ENCODE data around the gene ARHGAP22.

Gene ARHGAP22

GRCh38 chr10:48508791-48509772, 95.8 kb downstream of the ARHGAP22 start:
- DNase-seq: no peak

- DNase-seq: no peak
Measured at GRCh38 chr10:48507933-48508790, 96.7 kb downstream of the ARHGAP22 start.

- no peak for DNase-seq
Measured at GRCh38 chr10:48507494-48507893, 97.4 kb downstream of the ARHGAP22 start.

- no peak for DNase-seq
Measured at GRCh38 chr10:48506147-48506917, 98.5 kb downstream of the ARHGAP22 start.

- no peak for DNase-seq
Measured at GRCh38 chr10:48505394-48506112, 99.3 kb downstream of the ARHGAP22 start.

GRCh38 chr10:48504141-48504885, 100.6 kb downstream of the ARHGAP22 start:
- no peak for DNase-seq

- no peak for DNase-seq
Measured at GRCh38 chr10:48503293-48503911, 101.5 kb downstream of the ARHGAP22 start.

- DNase-seq: no peak
Measured at GRCh38 chr10:48502791-48503190, 102.1 kb downstream of the ARHGAP22 start.

GRCh38 chr10:48501787-48502771, 102.8 kb downstream of the ARHGAP22 start:
- DNase-seq: no peak

GRCh38 chr10:48501226-48501625, 103.6 kb downstream of the ARHGAP22 start:
- DNase-seq: no peak

- no peak for DNase-seq
Measured at GRCh38 chr10:48500771-48501170, 104.1 kb downstream of the ARHGAP22 start.

GRCh38 chr10:48498940-48499510, 105.8 kb downstream of the ARHGAP22 start:
- no peak for DNase-seq

- no peak for DNase-seq
Measured at GRCh38 chr10:48497780-48498770, 106.8 kb downstream of the ARHGAP22 start.

- no peak for DNase-seq
Measured at GRCh38 chr10:48496831-48497779, 107.8 kb downstream of the ARHGAP22 start.

GRCh38 chr10:48496105-48496830, 108.6 kb downstream of the ARHGAP22 start:
- no peak for DNase-seq

Data from activated CD4-positive, alpha-beta T cell treated with anti-CD3 and anti-CD28 coated beads, Interleukin-2, amount 50 U/mL, for 1 hour (primary cell).